PFSK-1 (cell line): Measurements from ENCODE around the gene KLF17.

Experiments
- FOXP2 ChIP-seq: optimal IDR thresholded peaks from 2 replicates; pipeline ENCODE3; 2011; ENCODE audit warnings: borderline replicate concordance, control low read depth, inconsistent platforms; ENCODE audit not compliant: insufficient read depth; ENCODE audit errors: extremely low read length, extremely low read depth
- POLR2AphosphoS5 ChIP-seq: IDR thresholded peaks from 2 replicates; pipeline ENCODE4 v1.6.1; 2012; ENCODE audit warnings: low read depth, mild to moderate bottlenecking, control low read depth, low read length, moderate library complexity
- REST ChIP-seq, 2 experiments: IDR thresholded peaks; 2 replicates each; pipeline versions ENCODE4 v1.6.1 to v1.8.0; 2011 to 2012; ENCODE audit warnings: low read depth in 2 of 2, low read length in 2 of 2, control low read depth in 1 of 2, inconsistent platforms in 1 of 2, mild to moderate bottlenecking in 1 of 2, moderate library complexity in 1 of 2; ENCODE audit not compliant: insufficient read depth in 1 of 2
- SIN3A ChIP-seq: IDR thresholded peaks from 2 replicates; pipeline ENCODE4 v1.6.1; 2012; ENCODE audit warnings: mild to moderate bottlenecking, low read length, moderate library complexity, borderline replicate concordance; ENCODE audit not compliant: insufficient read depth
- TAF1 ChIP-seq: IDR thresholded peaks from 2 replicates; pipeline ENCODE4 v1.6.1; 2012; ENCODE audit warnings: low read length, control low read depth, borderline replicate concordance; ENCODE audit not compliant: insufficient read depth

The KLF17 gene

DNA sequence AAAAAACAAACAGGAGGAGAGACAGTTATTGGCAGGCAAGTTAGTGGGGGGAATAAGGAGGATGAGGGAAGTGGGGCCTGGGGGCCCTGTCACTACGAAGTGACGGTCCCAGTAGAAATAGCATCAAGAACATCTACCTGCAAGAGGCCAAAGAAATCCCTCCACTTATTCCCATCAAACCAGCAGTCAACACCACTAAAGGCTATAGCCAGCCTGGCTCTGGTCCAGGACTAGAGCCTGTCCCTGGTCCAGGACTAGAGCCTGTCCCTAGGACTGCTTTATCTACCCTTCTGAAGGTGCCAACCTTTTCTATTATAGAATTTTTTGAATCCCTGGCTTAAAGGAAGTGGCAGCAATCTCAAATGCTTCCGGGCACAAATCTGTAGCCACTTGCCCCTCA, 19.6 kb downstream of the KLF17 start:
- no peak for TF ChIP-seq REST (IDR thresholded peaks at IDR 0.05; ENCODE audit: insufficient read depth in 1 of 2, low read depth in 2 of 2, low read length in 2 of 2)
- no peak for TF ChIP-seq FOXP2
- no peak for TF ChIP-seq POLR2AphosphoS5
- TF ChIP-seq TAF1: no peak
- TF ChIP-seq SIN3A: no peak

GRCh38 chr1:44141531-44141930, 22.9 kb downstream of the KLF17 start, which contains the start of gene KLF18:
TSS of gene KLF18 (minus strand) at chr1:44141631. CDS start at chr1:44141631, 0 bp downstream.
- TF ChIP-seq REST (IDR thresholded peaks at IDR 0.05; ENCODE audit: insufficient read depth in 1 of 2, low read depth in 2 of 2, low read length in 2 of 2): no peak
- TF ChIP-seq SIN3A: no peak
- no peak for TF ChIP-seq TAF1
- no peak for TF ChIP-seq FOXP2
- TF ChIP-seq POLR2AphosphoS5: no peak

DNA sequence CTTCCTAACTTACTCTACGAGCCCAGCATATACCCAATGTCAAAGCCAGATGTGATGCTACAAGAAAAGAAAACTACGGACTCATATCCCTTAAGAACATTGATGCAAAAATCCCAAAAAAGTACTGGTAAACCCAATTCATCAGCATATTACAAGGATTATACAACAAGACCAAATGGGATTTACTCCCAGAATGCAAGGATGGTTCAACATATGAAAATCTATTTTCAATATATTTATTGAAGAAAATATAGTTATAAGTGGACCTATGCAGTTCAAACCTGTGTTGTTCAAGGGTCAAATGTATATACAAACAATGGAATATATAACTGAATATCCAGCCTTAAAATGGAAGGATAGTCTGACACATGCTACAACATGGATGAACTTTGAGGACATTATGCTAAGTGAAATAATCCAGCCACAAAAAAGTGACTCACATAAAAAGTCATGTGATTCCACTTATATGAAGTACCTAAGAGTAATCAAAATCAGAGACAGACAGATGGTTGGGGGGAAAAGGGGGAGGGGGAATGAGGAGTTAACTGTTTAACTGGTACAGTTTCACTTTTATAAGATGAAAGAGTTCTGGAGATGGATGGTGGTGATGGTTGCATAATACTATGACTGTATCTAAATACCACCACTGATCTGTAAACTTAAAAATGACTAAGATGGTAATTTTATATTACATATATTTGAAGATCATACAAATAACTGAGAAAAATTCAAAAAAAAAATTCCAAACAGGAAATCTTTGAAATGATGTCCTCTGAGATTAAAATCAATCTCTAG, 26.5 kb downstream of the KLF17 start:
- TF ChIP-seq FOXP2: no peak
- no peak for TF ChIP-seq POLR2AphosphoS5
- no peak for TF ChIP-seq TAF1
- TF ChIP-seq REST (IDR thresholded peaks at IDR 0.05; ENCODE audit: insufficient read depth in 1 of 2, low read depth in 2 of 2, low read length in 2 of 2): no peak
- no peak for TF ChIP-seq SIN3A

- TF ChIP-seq FOXP2: no peak
- TF ChIP-seq REST (IDR thresholded peaks at IDR 0.05; ENCODE audit: insufficient read depth in 1 of 2, low read depth in 2 of 2, low read length in 2 of 2): no peak
- TF ChIP-seq TAF1: no peak
- no peak for TF ChIP-seq SIN3A
- no peak for TF ChIP-seq POLR2AphosphoS5
Measured at GRCh38 chr1:44146536-44147361, 28.1 kb downstream of the KLF17 start.
